ENCODE results near the gene CERS6.
"Not testable (repeated sequence)": the region's sequence is repeated elsewhere in the genome, so short reads cannot be mapped to it uniquely, and the experiment has no call there.

The CERS6 gene

DNA sequence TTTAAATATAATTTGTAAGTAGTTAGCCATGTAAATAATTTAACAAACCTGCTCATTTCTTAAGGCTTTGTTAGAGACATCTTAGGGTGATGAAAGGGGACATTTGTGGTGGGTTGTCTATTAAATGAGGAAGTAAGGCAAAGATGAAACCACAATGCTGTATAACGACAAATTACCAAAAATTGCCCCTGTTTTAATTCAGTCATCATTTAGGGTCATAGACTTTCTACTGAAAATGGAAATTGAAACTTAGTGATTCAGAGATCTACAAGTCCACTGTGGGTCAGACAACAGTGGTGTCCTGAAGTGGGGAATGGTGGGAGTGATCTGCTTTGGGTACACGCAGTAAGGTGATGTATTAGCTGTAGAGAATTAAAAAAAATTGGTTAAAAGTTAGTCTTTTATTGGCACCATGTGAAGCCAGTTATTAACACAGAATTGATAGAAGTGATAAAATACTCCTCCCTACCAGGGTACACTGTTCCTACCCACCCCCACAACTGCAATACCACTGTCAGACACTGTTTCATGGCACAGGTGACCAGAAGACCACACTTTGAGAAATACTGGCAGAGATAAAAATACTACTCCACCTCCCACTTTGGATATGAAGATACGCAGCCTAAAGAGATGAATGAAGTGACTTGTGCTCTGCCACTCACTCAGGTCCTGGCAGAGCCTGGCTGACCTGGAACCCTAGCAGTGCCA lies 13.4 kb downstream of the CERS6 start:
- no peak for DNase-seq

DNA sequence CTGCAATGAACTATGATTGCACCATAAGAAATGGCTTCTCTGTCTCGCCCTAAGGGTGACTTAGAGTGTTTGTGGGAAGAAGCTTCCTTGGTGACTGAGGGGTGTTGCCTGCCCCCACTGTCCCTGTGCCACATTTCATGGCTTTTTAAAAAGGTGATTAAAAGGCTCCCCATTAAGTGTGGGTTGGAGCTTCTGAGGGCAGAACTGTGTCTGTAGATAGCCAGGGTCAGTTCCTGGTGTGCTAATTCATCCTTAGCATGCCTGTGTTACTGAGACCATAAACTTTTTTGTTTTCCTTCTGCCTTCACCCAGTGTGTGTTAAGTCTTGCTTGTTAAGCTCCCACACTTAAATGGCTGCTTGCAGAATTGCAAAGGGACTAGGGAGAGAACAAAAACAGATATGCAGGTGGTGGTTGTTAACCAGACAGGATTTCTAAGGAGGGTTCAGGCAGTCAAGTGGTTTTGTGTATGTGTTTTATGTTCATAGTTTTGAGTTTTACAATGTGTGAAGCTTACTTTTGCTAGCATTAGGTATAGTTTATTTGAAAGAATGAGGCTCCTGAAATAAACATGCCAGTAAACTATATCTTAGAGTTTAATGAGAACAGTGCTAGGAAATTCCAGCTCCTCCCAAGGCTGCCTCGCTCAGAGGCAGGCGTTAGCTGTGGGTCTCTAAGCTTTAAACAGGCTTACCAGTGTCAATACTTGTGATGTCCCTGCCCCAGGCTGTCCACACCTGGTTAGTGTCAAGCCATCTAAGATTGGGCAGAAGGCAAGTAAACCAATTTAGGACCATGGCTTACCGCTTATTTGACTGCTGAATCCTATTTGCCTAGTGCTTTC lies 14.5 kb downstream of the CERS6 start:
- DNase-seq: no peak

DNA sequence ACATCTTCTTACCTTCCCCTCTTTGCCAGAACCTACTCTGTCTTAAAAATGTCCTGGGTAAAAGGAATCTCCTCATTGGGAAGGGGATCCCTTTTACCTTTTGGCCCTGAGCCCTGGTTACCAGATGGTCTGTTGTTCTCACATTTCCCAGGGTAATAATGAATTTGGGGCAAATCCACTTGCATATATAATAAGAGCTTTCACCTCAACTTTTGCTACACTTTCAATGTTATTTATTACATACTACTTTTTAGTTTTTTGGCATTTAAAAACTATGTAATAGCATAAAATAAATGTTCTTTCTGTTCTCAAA lies 15.0 kb downstream of the CERS6 start:
- DNase-seq: no peak

- no peak for DNase-seq
These were observed 19.6 kb downstream of the CERS6 start for GRCh38 chr2:168475636-168476035.

DNA sequence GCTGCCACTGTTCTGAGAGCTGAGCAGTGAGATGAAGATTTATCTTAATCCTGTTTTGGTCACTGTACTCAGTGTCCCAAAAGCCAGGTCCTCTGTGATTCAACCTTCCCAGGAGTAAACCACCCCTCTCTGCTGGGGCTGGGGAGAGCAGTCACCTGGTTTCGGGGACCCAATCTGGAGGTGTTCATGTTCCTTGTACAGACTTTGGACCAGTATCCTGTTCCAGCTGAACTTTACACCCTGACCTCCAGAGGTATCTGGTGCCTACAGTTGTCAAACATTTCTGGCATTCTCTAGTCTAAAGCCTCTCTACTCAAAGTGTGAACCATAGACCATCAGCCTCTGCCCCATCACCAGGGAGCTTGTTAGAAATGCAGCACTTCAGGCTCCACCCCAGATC lies 22.1 kb downstream of the CERS6 start:
- DNase-seq: no peak

- DNase-seq: no peak
These were observed 24.3 kb downstream of the CERS6 start for GRCh38 chr2:168480356-168480755.

DNA sequence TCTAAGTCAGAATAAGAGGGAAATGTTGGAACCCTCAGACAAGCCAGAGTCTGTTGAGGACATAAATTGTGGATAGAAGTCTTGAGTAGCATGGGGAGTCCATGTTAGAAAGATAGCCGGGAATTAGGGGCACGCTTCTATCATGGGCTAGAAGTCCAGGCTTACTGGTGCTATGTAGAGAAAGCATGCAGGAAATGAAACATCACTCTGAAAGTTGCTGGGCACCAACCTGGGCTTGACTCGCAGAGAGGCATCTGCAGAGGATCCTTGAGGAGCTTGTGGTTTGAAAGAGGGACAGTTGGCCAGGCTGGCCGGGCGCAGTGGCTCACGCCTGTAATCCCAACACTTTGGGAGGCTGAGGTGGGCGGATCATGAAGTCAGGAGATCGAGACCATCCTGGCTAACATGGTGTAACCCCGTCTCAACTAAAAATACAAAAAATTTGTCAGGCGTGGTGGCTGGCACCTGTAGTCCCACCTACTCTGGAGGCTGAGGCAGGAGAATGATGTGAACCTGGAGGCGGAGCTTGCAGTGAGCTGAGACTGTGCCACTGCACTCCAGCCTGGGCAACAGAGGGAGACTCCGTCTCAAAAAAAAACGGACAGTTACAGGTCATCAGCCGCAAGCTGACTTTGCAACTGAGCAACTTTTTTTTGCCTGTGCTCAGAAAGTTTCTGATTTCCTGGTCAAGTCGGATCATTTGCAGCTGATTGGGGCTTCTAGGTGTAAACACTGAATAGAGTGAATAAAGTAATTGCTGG lies 24.9 kb downstream of the CERS6 start:
- DNase-seq: no peak

DNA sequence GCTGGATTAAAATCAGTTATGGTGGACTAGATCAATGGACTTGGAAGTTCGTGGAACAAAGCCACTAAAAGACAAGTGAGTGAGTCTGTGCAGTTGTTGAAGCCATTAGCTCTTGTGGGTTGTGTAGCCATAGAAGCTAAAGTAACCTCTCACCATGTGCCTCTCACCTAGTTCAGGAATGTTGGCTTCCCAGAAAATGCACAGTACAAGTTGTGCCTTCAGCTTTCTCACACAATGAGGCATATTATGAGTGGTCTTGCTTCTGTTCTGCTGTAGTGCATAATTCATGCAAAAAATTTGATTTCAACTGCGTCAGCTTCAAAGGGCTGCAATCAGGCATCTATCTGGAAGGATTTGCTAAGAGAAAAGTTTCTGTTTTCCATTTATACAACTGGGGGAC lies 26.2 kb downstream of the CERS6 start:
- DNase-seq: no peak

DNA sequence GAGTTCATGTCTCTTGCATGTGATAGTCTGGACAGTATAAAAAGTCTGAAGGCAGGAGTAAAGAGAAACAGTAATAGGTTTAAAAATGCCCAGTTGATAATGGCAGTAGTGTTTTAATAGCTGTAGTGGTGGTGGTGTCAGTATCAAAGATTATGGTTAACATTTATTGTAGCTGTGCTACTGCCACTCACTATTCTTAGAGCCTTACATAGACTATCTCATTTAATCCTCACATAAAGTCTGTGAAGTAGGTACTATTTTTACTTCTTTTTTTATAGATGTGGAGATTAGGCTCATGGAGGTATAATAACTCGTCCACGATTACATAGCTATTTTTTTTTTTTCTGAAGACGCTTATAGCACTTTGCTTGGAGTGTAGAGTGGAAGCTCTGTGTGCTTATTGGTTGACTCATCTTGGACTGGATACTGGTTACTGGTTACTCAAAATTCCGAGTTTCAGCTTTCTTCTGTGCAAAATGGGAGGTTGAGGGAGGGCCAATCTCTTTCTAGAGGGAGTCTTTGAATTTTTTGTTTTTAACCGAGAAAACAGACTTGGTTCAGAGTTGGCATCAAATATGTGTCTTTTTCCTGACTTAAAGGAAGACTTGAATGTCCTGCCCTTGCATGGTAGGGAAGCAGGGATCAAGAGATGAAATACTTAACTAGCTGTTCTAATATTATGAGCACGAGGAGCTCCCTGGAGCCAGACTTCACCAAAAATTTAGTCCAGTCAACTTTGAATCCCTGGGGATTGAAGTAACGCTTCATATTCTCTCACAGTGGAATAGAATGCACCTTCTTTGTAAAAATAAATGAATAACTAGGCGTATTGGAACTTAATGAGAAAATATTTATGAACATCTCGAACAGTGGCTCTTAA lies 27.1 kb downstream of the CERS6 start:
- no peak for DNase-seq

DNA sequence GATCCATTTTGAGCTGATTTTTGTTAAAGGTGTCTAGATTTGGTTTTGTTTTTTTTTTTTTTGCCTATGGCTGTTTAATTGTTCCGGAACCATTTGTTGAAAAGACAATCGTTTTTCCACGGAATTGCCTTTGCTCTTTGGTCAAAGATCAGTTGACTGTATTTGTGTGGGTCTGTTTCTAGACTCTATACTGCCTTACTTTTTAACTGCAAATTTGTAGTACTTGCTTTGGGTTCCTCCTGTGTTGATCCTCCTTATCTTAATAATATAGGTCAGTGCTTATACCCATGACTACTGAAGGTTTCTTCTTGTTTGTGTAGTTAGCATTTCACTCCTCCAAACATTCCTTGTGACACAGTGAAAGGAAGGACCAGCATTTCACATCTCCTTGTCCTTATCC lies 30.4 kb downstream of the CERS6 start:
- DNase-seq: no peak

DNA sequence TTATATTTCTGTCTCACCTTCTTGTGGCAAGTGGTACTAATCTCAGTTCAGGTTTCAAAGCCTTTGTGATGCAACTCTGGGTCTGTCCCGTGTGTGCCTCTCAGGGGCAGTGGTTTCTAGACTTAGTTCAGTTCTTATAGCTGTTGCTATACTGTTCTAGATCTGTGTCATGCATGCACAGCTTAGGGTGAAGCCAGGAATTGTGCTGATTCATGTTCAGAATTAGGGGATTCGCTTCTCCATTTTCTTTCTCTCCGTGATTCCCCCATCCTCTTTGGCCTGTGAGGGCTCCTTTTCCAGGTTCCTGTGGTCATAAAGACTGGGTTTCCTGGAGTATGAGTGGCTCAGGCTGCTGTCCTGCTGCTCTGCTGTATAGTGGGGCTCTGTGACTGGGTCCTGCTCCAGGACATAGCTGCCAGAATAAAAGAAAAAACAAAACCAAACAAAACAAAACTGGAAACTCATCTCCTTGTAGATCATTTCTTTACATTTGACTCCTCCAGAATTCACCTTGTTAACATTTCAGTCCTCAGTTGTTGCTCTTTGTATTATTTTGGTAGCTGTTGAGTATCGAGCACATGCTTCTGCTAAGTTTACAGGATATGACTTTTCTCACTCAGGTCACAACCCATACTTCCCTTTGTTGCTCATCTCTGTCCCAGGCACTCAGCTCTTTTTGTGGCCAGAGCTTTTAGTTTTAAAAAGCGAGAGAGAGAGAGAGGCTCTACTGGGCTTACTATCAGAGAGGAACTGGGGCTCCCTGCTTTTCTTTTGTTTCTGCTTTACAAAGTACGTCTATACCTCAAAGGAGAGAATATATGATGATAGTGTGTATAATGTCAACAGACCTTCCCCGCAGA lies 34.2 kb downstream of the CERS6 start:
- peak; percentile 17 for DNase-seq

DNA sequence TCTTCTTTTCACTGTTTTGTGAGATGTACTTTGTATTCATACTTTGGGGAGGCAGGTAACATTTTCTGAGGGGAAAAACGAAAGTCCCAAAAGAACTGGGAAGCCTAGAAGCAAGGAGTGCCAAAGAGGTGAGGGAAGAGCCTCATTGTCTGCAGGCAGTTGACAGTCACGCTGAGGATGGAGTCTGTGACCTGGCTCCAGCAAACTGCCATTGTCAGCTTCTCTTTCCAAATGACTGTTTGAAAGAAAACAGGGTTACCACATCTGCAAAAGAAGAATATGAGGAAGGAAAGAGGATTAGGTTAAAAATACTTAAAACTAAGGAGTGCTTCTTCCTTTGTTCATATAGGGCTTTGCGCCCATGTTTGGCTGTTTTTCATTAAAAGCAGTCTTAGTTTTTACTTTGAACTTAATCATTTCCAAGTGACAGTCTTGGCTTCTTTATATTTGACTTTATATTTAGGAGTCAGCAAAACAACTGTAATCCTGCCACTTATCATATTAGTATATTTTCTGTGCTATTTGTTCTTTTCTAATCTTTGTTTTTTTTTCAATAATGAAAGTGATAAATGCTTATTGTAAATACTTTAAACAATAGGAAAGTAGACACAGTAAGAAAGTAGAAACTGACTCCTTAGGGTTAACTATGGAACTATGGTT lies 35.0 kb downstream of the CERS6 start:
- DNase-seq: no peak

DNA sequence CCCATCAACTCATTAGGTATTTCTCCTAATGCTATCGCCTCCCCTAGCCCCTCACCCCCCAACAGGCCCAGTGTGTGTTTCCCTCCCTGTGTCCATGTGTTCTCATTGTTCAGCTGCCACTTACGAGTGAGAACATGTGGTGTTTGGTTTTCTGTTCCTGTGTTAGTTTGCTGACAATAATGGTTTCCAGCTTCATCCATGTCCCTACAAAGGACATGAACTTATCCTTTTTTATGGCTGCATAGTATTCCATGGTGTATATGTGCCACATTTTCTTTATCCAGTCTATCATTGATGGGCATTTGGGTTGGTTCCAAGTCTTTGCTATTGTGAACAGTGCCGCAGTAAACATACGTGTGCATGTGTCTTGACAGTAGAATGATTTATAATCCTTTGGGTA lies 35.7 kb downstream of the CERS6 start:
- not testable (repeated sequence) for DNase-seq

- not testable (repeated sequence) for DNase-seq
These were observed 37.1 kb downstream of the CERS6 start for GRCh38 chr2:168493219-168493618.

- DNase-seq: no peak
These were observed 38.2 kb downstream of the CERS6 start for GRCh38 chr2:168494190-168494711.

- no peak for DNase-seq
These were observed 39.5 kb downstream of the CERS6 start for GRCh38 chr2:168495524-168495923.

DNA sequence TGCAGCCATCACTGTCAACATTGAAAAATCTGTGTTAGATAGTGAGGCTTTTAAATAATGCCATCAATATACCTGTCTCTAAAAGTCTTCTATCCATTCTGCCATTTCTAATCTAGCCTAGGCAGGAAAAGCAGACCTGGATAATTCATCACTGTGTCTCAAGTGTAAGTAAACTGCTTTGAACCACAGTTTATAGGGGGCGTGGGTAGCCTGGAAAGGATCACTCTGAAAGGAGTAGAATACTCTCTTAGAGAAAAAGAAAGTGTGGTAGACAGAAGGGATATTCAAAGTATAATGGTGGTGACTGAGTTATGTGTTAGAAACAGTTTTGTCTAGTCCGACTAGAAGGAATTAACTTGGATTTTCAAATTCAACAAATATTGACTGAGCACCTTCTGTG lies 40.8 kb downstream of the CERS6 start:
- no peak for DNase-seq

GRCh38 chr2:168499500-168499899 lies 43.4 kb downstream of the CERS6 start:
- DNase-seq: no peak

GRCh38 chr2:168500516-168500915 lies 44.4 kb downstream of the CERS6 start:
- DNase-seq: no peak

DNA sequence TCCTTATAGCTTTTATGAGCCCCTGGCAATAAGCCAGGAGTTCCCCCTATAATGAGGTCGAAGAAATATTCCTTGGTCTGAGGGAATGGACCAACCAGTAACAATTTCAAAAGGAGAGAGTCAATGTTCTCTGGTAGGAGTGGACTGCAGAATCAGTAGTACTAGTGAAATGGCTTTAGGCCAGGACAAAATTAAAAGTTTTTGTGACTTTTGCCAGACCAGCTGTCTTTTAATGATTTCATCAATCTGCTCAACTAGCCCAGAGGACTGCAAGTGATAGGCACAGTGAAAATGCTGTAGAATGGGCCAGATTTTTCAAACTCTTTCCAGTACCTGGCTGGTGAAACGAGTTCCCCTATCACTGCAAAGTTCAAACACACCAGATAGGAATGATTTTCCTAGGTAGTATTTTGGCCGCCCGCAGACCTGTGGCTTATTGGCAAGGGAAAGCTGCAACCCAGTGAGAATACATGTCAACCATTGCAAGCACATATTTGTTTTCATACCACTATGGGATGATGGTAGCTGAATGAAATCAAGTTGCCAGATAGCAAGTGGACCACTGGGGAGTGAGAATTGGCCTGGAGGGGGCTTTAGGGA lies 45.5 kb downstream of the CERS6 start:
- DNase-seq: no peak

- DNase-seq: not testable (repeated sequence)
These were observed 46.8 kb downstream of the CERS6 start for GRCh38 chr2:168502852-168503251.
